HG02885 (cell line): Measurements from ENCODE around the gene SLC19A3.

Experiments
- ATAC-seq: cut with Tn5 transposase; IDR thresholded peaks from one replicate; pipeline ENCODE4 v1.9.1; 2021; ENCODE audit warnings: mild to moderate bottlenecking; ENCODE audit not compliant: unreplicated experiment, poor library complexity

SLC19A3 gene

GRCh38 chr2:227642656-227643055, 75.2 kb downstream of the SLC19A3 start:
- ATAC-seq = no peak

GRCh38 chr2:227634201-227634600, 83.6 kb downstream of the SLC19A3 start:
- ATAC-seq = no peak
